Colonic mucosa (tissue), 4 donors: ENCODE results near the gene MAGEA3. TPM values are rescaled to one million over a fixed set of nuclear protein-coding genes. Genes with fewer than 3 reads are reported as not detected.
"Not testable (repeated sequence)": the region's sequence is repeated elsewhere in the genome, so short reads cannot be mapped to it uniquely, and the experiment has no call there.

Source experiments
- DNase-seq: peaks from one replicate; pipeline ENCODE4 v3.0.0-alpha.2; 2020
- H3K27ac ChIP-seq: fragments of 200-600 bp; one replicate; pipeline ENCODE4 v1.8.0; 2021
- H3K27me3 ChIP-seq: fragments of 200-600 bp; one replicate; pipeline ENCODE4 v1.8.0; 2021
- H3K36me3 ChIP-seq: fragments of 200-600 bp; one replicate; pipeline ENCODE4 v1.8.0; 2021
- H3K4me1 ChIP-seq: fragments of 200-600 bp; one replicate; pipeline ENCODE4 v1.8.0; 2021; ENCODE audit warnings: mild to moderate bottlenecking
- H3K4me3 ChIP-seq: fragments of 200-600 bp; one replicate; pipeline ENCODE4 v1.8.0; 2021
- H3K9ac ChIP-seq, 2 donors: one replicate each; pipeline ENCODE4 v1.7.0; 2013; ENCODE audit warnings: control low read depth in 2 of 2, low read depth in 2 of 2, low read length in 2 of 2
- H3K9me3 ChIP-seq: fragments of 200-600 bp; one replicate; pipeline ENCODE4 v1.8.0; 2021
- CTCF ChIP-seq: fragments of 200-600 bp; IDR thresholded peaks from one replicate; pipeline ENCODE4 v1.8.0; 2022; ENCODE audit warnings: antibody characterized with exemption, mild to moderate bottlenecking
- intact Hi-C: fragments of 100-400 bp; cut with DNase I; formaldehyde crosslinking; loops from one replicate; pipeline ENCODE4 v1.14.1; 2022
- total RNA-seq, 2 donors: library from RNA; stranded (reverse); fragmentation: NEBNext Ultra II Directional in 1 of 2; extraction: Animal tissue kit (Norgen Biotek cat#: 25700) in 1 of 2; gene quantifications; one replicate each; pipeline ENCODE4 v1.2.1, GENCODE V29; 2021
- donor health status: healthy.
- donor health status: DM: no; HTN: no; CAD: no.
- donor health status: DM: no; HTN: no; CAD: no.

The MAGEA3 gene
- total RNA-seq, 2 donors from 2014 or later, result 0.40 TPM; not detected in 1

- Histone ChIP-seq H3K9ac (no peak overlapping the region), H3K36me3 (no peaks in the 10 kb centered on the region), H3K9me3 (no peaks in the 10 kb centered on the region), H3K27me3 (no peaks in the 10 kb centered on the region), H3K27ac (no peak overlapping the region), H3K4me1 (no peaks in the 10 kb centered on the region), H3K4me3 (no peak overlapping the region)
- no peak for TF ChIP-seq CTCF
- intact Hi-C loops, result no loop called here
- no peak for DNase-seq
Measured at GRCh38 chrX:152658302-152658701, 40.3 kb upstream of the MAGEA3 start.

- Histone ChIP-seq H3K36me3 (no peaks in the 10 kb centered on the region), H3K4me3 (no peak overlapping the region), H3K9ac (no peak overlapping the region), H3K4me1 (no peaks in the 10 kb centered on the region), H3K9me3 (no peaks in the 10 kb centered on the region), H3K27me3 (no peaks in the 10 kb centered on the region), H3K27ac (no peak overlapping the region)
- intact Hi-C loops, result no loop called here
- TF ChIP-seq CTCF, result no peak
- no peak for DNase-seq
Measured at GRCh38 chrX:152663086-152663485, 35.5 kb upstream of the MAGEA3 start.

GRCh38 chrX:152674135-152674534 lies 24.5 kb upstream of the MAGEA3 start:
- Histone ChIP-seq H3K9ac (no peak overlapping the region), H3K27me3 (no peaks in the 10 kb centered on the region), H3K4me3 (no peak overlapping the region), H3K9me3 (no peaks in the 10 kb centered on the region), H3K4me1 (no peaks in the 10 kb centered on the region), H3K36me3 (no peaks in the 10 kb centered on the region), H3K27ac (no peak overlapping the region)
- no peak for DNase-seq
- intact Hi-C loops, result no loop called here
- no peak for TF ChIP-seq CTCF

GRCh38 chrX:152674652-152675051 lies 23.9 kb upstream of the MAGEA3 start:
- H3K36me3 ChIP-seq, DNase-seq, H3K9ac ChIP-seq, H3K4me3 ChIP-seq, H3K27me3 ChIP-seq, H3K4me1 ChIP-seq, H3K27ac ChIP-seq, H3K9me3 ChIP-seq, intact Hi-C loops: not testable (repeated sequence)

- H3K36me3 ChIP-seq, H3K27ac ChIP-seq, H3K4me3 ChIP-seq, H3K9ac ChIP-seq, intact Hi-C loops, H3K27me3 ChIP-seq, H3K4me1 ChIP-seq, H3K9me3 ChIP-seq, DNase-seq: not testable (repeated sequence)
Measured at GRCh38 chrX:152681012-152681411, 17.6 kb upstream of the MAGEA3 start.

- DNase-seq, result peak; percentile 10
- H3K27ac ChIP-seq, intact Hi-C loops, H3K4me1 ChIP-seq, H3K9me3 ChIP-seq, H3K36me3 ChIP-seq, H3K4me3 ChIP-seq, H3K27me3 ChIP-seq, H3K9ac ChIP-seq: not testable (repeated sequence)
Measured at GRCh38 chrX:152700390-152700789, 1.8 kb downstream of the MAGEA3 start.

- H3K4me1 ChIP-seq, intact Hi-C loops, H3K9ac ChIP-seq, DNase-seq, H3K27me3 ChIP-seq, H3K9me3 ChIP-seq, H3K27ac ChIP-seq, H3K4me3 ChIP-seq, H3K36me3 ChIP-seq: not testable (repeated sequence)
Measured at GRCh38 chrX:152706500-152706899, 7.9 kb downstream of the MAGEA3 start.

- H3K9me3 ChIP-seq, intact Hi-C loops, H3K9ac ChIP-seq, H3K27me3 ChIP-seq, H3K4me3 ChIP-seq, H3K36me3 ChIP-seq, H3K27ac ChIP-seq, DNase-seq, H3K4me1 ChIP-seq: not testable (repeated sequence)
Measured at GRCh38 chrX:152709173-152709572, 10.6 kb downstream of the MAGEA3 start, which contains the start of gene CSAG2. TSS of gene CSAG2 (minus strand) at chrX:152709273. CDS start at chrX:152709112, 161 bp downstream.

GRCh38 chrX:152713195-152713594 lies 14.6 kb downstream of the MAGEA3 start:
- H3K27me3 ChIP-seq, DNase-seq, intact Hi-C loops: not testable (repeated sequence)

GRCh38 chrX:152713815-152714787 lies 15.5 kb downstream of the MAGEA3 start, which contains the start of gene MAGEA2B:
TSS of gene MAGEA2B (plus strand) at chrX:152714628. CDS start at chrX:152717107, 2,479 bp downstream.
- intact Hi-C loops, H3K4me1 ChIP-seq, H3K4me3 ChIP-seq, H3K36me3 ChIP-seq, H3K9me3 ChIP-seq, DNase-seq, H3K27ac ChIP-seq, H3K9ac ChIP-seq, H3K27me3 ChIP-seq: not testable (repeated sequence)

More at GRCh38 chrX:152713195-152713594, 14.6 kb downstream of the MAGEA3 start:
- H3K9ac ChIP-seq, H3K9me3 ChIP-seq, H3K4me3 ChIP-seq, H3K27ac ChIP-seq, H3K4me1 ChIP-seq, H3K36me3 ChIP-seq: not testable (repeated sequence)
